GM18526 (cell line): Measurements from ENCODE around the gene ARHGEF2.

ENCODE experiments used
- POLR2A ChIP-seq: IDR thresholded peaks from 3 replicates; pipeline ENCODE4 v1.6.1; 2011; ENCODE audit not compliant: insufficient read length; ENCODE audit errors: extremely low read depth

ARHGEF2 gene

GRCh38 chr1:155976913-155977689, 1.2 kb downstream of the ARHGEF2 start:
- no peak for TF ChIP-seq POLR2A

DNA sequence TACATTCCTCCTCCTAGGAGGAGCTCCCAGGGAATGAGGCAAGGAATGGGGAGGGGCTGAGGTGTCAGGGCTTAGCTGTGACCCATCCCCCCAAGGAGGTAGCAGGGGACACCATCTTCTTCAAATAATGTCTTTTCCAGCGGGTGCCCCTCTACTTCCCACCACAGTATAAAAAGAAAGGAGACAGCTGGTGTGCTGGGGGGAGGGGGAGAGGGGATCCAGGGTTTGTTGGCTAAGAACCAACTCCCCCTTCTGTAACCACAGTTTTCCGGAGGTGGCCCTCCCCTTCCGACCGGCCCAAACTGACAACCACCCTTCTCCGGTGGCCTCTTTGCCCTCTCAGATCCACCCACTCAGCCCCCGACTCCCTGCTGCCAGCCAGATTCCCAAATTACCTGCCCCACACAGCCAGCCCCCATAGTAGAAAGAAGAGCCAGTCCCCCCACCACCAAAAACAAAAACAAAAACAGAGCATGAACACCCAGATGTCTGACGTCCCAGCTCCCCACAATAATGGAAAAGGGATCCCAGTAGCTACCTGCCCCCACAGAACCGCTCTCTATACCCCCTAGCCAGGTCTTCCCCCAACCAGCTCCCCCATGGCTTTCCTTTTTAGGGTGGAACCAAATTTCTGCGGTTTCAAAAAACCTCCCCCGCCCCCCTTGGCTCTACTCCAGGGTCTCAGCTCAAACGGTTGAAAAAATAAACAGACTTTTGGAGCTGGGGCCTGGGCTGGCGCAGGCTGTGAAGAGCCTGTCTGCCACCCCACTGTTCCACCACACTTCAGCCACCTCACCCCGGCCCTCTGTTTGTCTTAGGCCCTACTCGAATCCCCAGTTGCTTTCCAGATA, 2.1 kb downstream of the ARHGEF2 start:
- TF ChIP-seq POLR2A = no peak

GRCh38 chr1:155975375-155976061, 2.8 kb downstream of the ARHGEF2 start:
- no peak for TF ChIP-seq POLR2A

- TF ChIP-seq POLR2A = no peak
Measured at GRCh38 chr1:155974208-155975115, 3.9 kb downstream of the ARHGEF2 start.

- TF ChIP-seq POLR2A = no peak
Measured at GRCh38 chr1:155973723-155974122, 4.6 kb downstream of the ARHGEF2 start.

GRCh38 chr1:155971910-155972809, 6.2 kb downstream of the ARHGEF2 start:
- no peak for TF ChIP-seq POLR2A

DNA sequence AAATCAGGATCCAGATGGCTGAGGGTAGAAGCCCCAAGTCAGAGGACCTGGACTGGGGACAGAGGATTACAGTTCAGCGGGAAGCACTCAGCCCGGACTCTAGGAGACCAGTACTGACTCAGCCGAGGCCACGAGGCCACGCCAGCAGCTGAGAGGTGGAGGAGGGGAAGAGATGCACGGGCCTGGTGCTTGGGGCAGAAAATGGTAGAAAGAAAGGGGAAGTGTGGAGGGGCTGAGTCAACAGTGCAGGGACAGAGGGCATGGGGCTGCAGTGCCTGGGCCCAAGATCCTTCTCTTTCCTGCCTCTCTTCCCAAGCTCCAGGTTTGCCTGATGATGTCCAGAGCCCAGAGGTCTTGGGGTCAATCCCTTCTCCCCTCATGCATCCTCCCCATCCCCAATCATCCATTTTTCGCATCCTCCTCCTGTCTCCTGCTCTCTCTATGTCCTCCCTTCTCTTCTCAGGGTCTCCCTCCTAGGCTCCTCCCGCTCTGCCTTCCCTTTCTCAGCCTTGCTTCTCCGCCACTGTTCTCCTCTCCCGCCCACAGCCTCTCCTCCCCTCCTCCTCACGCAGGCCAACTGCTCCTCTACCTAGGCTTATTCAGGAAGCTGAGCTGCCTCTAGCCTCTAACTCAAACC, 7.7 kb downstream of the ARHGEF2 start:
- no peak for TF ChIP-seq POLR2A

GRCh38 chr1:155969377-155969791, 9.0 kb downstream of the ARHGEF2 start:
- no peak for TF ChIP-seq POLR2A

DNA sequence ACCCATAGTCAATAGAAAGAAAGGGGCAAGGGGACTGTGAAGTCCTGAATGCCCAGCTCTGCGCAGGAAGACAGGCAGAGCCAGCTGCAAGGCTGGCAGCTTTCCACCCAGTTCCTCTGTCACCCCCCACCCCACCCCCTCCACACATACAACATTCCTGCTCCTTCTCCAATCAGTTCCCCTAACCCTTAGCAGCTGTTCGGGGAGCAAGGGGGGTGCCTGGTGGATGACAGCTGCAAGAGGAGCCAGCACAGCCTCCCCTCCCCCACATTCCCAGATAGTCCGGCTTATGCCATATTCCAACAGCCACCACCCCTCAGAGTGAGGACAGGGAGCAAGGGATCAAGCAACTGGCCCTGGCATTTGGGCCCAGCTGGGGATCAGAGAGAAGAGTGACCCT, 9.7 kb downstream of the ARHGEF2 start:
- TF ChIP-seq POLR2A = no peak

DNA sequence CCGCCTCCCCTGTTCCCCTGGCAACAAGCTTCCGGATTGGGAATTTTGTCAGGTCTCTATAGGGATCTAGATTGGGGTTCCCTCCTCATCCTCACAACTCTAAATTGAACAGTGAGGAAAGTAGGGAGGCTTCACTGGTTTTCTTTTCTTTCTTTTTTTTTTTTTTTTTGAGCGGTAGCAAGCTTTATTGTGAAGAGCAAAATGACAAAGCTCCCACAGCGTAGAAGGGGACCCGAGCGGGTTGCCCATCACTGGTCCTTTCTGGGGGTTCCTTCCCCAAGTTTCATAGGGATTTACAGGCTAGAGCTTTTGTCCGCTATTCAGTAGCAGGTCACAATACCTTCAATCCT, 10.3 kb downstream of the ARHGEF2 start:
- no peak for TF ChIP-seq POLR2A

DNA sequence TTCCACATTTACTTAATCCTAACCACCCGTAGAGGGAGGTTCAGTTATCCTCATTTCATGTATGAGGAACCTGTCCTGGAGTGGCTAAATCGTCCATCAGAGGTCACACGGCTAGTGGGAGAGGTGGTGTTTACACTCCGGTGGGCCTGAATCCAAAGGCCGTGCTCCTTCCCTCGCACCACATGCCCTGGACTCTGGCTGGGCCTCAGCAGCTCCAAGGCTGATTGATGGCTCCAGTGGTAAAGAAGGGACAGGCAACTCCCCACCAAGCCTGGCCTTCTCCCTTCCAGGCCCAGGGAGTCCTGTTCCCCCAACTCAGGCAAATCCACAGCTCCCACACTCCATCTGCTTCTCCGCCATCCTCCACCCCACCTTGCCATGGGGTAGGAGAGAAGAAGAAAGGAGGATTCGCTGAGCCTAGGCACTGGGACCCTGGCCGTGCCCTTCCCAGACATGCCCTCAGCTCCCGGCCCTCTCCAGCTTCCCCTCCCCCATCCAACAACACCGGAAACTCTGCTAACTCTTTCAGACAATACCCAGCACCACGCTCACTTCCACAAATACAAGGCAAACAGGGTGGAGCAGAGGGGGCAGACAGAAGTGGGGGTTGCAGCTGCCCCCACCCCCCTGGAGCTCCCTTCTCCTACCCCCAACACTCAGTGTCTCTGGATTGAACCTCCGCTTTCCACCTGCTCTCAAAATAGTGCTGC, 10.9 kb downstream of the ARHGEF2 start:
- TF ChIP-seq POLR2A = no peak

DNA sequence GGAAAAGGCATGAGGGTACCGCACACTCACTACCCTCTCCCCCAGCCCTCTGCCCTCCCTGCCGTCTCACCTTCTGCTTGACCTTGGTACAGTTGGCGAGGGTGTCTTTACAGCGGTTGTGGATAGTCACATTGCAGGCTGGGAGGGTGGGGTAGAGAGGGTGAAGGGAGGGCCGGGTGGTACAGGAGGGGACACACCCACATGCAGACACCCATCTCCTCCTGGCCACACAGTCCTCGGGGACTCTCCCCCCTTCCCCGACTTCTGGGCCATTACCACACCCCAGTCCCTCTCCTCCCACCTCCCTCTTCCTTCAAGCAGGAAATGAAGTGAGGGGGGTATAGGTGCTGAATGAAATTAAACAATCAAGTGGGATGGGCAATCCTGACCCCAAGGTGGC, 11.6 kb downstream of the ARHGEF2 start:
- no peak for TF ChIP-seq POLR2A

- TF ChIP-seq POLR2A = no peak
Measured at GRCh38 chr1:155966135-155966534, 12.2 kb downstream of the ARHGEF2 start.

DNA sequence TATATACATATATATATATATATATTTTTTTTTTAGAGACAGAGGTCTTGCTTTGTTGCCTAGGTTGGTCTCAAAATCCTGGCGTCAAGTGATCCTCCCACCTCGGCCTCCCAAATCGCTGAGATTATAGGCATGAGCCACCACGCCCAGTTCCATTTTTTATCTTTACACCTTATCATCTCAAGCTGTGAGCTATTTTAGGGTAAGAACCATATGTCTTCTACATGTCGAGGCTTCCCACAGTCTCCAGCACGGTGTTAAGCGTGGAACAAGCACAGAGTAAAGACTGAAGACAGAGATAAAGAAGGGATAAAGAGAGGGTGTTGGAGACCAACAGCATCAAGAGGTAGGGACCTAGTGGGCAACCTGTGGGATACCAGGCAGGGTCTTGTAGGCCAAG, 14.2 kb downstream of the ARHGEF2 start:
- TF ChIP-seq POLR2A = no peak
